Left lung (tissue), 10 donors: Measurements from ENCODE around the gene OR1S2. TPM values are rescaled to one million over a fixed set of nuclear protein-coding genes. Genes with fewer than 3 reads are reported as not detected.

ENCODE experiments used
- ATAC-seq: fragments of 200-7000 bp; cut with Tn5 transposase; one replicate; pipeline ENCODE4 v1.9.1; 2020; ENCODE audit warnings: moderate library complexity
- DNase-seq, 4 donors: peaks; one replicate each; pipeline ENCODE4 v3.0.0-alpha.2; 2013 to 2020
- H3K27ac ChIP-seq, 2 donors: fragments of 200-600 bp; sonication (generic) in 1 of 2; one replicate each; pipeline versions ENCODE4 v1.5.0 to v1.8.0; 2020 to 2021
- H3K27me3 ChIP-seq, 2 donors: fragments of 200-600 bp; sonication (generic) in 1 of 2; one replicate each; pipeline versions ENCODE4 v1.5.0 to v1.8.0; 2020 to 2021
- H3K36me3 ChIP-seq, 2 donors: fragments of 200-600 bp; sonication (generic) in 1 of 2; one replicate each; pipeline versions ENCODE4 v1.5.0 to v1.8.0; 2020 to 2021
- H3K4me1 ChIP-seq, 2 donors: fragments of 200-600 bp; one replicate each; pipeline ENCODE4 v1.8.0; 2021
- H3K4me3 ChIP-seq, 2 donors: fragments of 200-600 bp; sonication (generic) in 1 of 2; one replicate each; pipeline versions ENCODE4 v1.5.0 to v1.8.0; 2020 to 2021; ENCODE audit warnings: mild to moderate bottlenecking in 1 of 2
- H3K9me3 ChIP-seq, 2 donors: fragments of 200-600 bp; sonication (generic) in 1 of 2; one replicate each; pipeline versions ENCODE4 v1.5.0 to v1.8.0; 2020 to 2021
- intact Hi-C, 2 donors: fragments of 100-400 bp; cut with DNase I; formaldehyde crosslinking; loops; one replicate each; pipeline versions ENCODE4 v1.11.2 to v1.14.2; 2022
- polyA plus RNA-seq, 6 donors: library from polyadenylated mRNA; unstranded; fragments of 120-200 nt; gene quantifications; one replicate each; pipeline ENCODE4 v1.2.1, GENCODE V29; 2013; ENCODE audit not compliant: insufficient read length in 6 of 6
- total RNA-seq, 2 donors: library from RNA; stranded (reverse); fragmentation: NEBNext Ultra II Directional; extraction: Animal tissue kit (Norgen Biotek cat#: 25700); gene quantifications; one replicate each; pipeline ENCODE4 v1.2.1, GENCODE V29; 2021
- TF ChIP-seq, protein P1 (sequence below), 2 donors: fragments of 200-600 bp; sonication (generic) in 1 of 2; IDR thresholded peaks; one replicate each; pipeline versions ENCODE4 v1.5.0 to v1.8.0; 2021; ENCODE audit warnings: antibody characterized with exemption in 2 of 2
- donor health status: DM: no; HTN: yes; CAD: no.
- donor health status: DM: no; HTN: no; CAD: no.

OR1S2 gene
- total and polyA plus RNA-seq, 8 donors: not detected

GRCh38 chr11:58164990-58165389, 39.0 kb downstream of the OR1S2 start:
- intact Hi-C loops: no loop called here
- DNase-seq (no peak), ATAC-seq (no peak)
- H3K9me3 ChIP-seq: no peaks in the 10 kb centered on the region
- H3K4me1 ChIP-seq: no peaks in the 10 kb centered on the region
- no peaks in the 10 kb centered on the region for H3K27me3 ChIP-seq
- H3K4me3 ChIP-seq: no peak overlapping the region
- no peak overlapping the region for H3K27ac ChIP-seq
- TF ChIP-seq, protein P1, sequence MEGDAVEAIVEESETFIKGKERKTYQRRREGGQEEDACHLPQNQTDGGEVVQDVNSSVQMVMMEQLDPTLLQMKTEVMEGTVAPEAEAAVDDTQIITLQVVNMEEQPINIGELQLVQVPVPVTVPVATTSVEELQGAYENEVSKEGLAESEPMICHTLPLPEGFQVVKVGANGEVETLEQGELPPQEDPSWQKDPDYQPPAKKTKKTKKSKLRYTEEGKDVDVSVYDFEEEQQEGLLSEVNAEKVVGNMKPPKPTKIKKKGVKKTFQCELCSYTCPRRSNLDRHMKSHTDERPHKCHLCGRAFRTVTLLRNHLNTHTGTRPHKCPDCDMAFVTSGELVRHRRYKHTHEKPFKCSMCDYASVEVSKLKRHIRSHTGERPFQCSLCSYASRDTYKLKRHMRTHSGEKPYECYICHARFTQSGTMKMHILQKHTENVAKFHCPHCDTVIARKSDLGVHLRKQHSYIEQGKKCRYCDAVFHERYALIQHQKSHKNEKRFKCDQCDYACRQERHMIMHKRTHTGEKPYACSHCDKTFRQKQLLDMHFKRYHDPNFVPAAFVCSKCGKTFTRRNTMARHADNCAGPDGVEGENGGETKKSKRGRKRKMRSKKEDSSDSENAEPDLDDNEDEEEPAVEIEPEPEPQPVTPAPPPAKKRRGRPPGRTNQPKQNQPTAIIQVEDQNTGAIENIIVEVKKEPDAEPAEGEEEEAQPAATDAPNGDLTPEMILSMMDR (IDR thresholded peaks at IDR 0.05): no peak
- H3K36me3 ChIP-seq: no peaks in the 10 kb centered on the region

- no peak overlapping the region for H3K27ac ChIP-seq
- H3K4me3 ChIP-seq: no peak overlapping the region
- intact Hi-C loops: no loop called here
- H3K27me3 ChIP-seq: no peaks in the 10 kb centered on the region
- DNase-seq (no peak), ATAC-seq (no peak)
- H3K36me3 ChIP-seq: no peaks in the 10 kb centered on the region
- H3K4me1 ChIP-seq: no peaks in the 10 kb centered on the region
- TF ChIP-seq, protein P1 (IDR thresholded peaks at IDR 0.05): no peak
- H3K9me3 ChIP-seq: no peaks in the 10 kb centered on the region
Measured at GRCh38 chr11:58164389-58164788, 39.6 kb downstream of the OR1S2 start.

Other genes with a start within 250 kb of the OR1S2 start
- gene OR9Q1, start 180.3 kb downstream of the OR1S2 start, total RNA-seq: not detected
- gene OR9Q1, start 180.3 kb downstream of the OR1S2 start, polyA plus RNA-seq: under 1 TPM in 1 of 6 donors, not detected in 5; 0.07 TPM
- gene OR6Q1, start 173.2 kb downstream of the OR1S2 start, total RNA-seq: not detected
- gene OR6Q1, start 173.2 kb downstream of the OR1S2 start, polyA plus RNA-seq: not detected
- not detected for gene OR9I1, start 78.6 kb downstream of the OR1S2 start, total RNA-seq
- gene OR9I1, start 78.6 kb downstream of the OR1S2 start, polyA plus RNA-seq: not detected
- gene OR9Q2, start 15.1 kb downstream of the OR1S2 start, total RNA-seq: not detected
- gene OR9Q2, start 15.1 kb downstream of the OR1S2 start, polyA plus RNA-seq: not detected
- gene OR1S1, start 8.6 kb upstream of the OR1S2 start, total RNA-seq: not detected
- gene OR1S1, start 8.6 kb upstream of the OR1S2 start, polyA plus RNA-seq: not detected
- not detected for gene OR10Q1, start 24.8 kb upstream of the OR1S2 start, total RNA-seq
- under 1 TPM in 4 of 6 donors, not detected in 2; 0.14 to 0.26 (median 0.18) TPM for gene OR10Q1, start 24.8 kb upstream of the OR1S2 start, polyA plus RNA-seq
- not detected for gene OR10W1, start 64.1 kb upstream of the OR1S2 start, total RNA-seq
- not detected for gene OR10W1, start 64.1 kb upstream of the OR1S2 start, polyA plus RNA-seq
- not detected for gene OR5B17, start 154.9 kb upstream of the OR1S2 start, total RNA-seq
- not detected for gene OR5B17, start 154.9 kb upstream of the OR1S2 start, polyA plus RNA-seq
- not detected for gene OR5B3, start 202.7 kb upstream of the OR1S2 start, total RNA-seq
- not detected for gene OR5B3, start 202.7 kb upstream of the OR1S2 start, polyA plus RNA-seq
- gene OR5B2, start 224.0 kb upstream of the OR1S2 start, total RNA-seq: not detected
- gene OR5B2, start 224.0 kb upstream of the OR1S2 start, polyA plus RNA-seq: under 1 TPM in 1 of 6 donors, not detected in 5; 0.09 TPM
- gene OR5B12, start 238.1 kb upstream of the OR1S2 start, total RNA-seq: not detected
- gene OR5B12, start 238.1 kb upstream of the OR1S2 start, polyA plus RNA-seq: not detected